Stimulated activated CD4-positive, alpha-beta T cell treated with anti-CD3 and anti-CD28 coated beads, TNF-alpha, amount 100 ng/mL, for 4 hours (primary cell): Measurements from ENCODE around the gene JOSD2.

Experiments used
- DNase-seq, 3 experiments: peaks; one replicate each; pipeline ENCODE4 v3.0.0-alpha.2; 2020; ENCODE audit warnings: low read depth in 3 of 3

JOSD2 gene

GRCh38 chr19:50514346-50515167 is 3.6 kb upstream of the JOSD2 start:
- no peak for DNase-seq

DNA sequence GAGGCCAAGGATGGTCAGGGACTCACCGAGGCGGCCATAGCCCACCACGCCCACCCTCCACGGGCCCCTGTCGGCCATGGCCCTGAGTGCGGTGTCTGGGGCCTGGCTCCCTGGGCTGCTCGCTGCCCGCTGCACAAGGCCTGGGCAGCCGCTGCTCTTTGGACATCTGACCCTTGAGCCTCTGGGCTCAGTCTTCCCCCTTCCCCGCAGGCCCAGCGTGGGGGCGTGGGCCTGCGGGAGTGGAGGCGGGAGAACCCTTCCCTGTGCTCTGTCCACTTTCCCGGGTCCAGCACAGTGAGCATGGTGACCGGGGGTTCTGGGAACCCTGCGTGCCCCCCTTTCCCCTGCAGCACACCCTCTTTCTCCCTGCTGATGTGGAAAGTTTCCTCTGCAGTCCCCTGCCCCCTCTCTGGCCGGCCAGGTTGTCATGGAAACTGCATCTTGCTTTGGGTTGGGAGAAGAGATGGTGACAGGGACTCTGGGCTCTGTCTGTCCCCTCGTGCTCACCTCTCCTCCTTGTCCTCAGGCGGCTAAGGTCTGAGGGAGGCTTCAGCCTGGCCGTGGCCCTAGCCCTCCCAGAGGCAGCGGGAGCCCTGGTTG is 2.9 kb upstream of the JOSD2 start, which contains the start of gene ASPDH:
Gene ASPDH, minus strand, starts transcription at position 168 of the 600 bp plus-strand sequence. Its CDS starts 90 bp downstream, at position 78.
- no peak for DNase-seq

- no peak for DNase-seq
Measured at GRCh38 chr19:50512999-50513745, 2.2 kb upstream of the JOSD2 start.

DNA sequence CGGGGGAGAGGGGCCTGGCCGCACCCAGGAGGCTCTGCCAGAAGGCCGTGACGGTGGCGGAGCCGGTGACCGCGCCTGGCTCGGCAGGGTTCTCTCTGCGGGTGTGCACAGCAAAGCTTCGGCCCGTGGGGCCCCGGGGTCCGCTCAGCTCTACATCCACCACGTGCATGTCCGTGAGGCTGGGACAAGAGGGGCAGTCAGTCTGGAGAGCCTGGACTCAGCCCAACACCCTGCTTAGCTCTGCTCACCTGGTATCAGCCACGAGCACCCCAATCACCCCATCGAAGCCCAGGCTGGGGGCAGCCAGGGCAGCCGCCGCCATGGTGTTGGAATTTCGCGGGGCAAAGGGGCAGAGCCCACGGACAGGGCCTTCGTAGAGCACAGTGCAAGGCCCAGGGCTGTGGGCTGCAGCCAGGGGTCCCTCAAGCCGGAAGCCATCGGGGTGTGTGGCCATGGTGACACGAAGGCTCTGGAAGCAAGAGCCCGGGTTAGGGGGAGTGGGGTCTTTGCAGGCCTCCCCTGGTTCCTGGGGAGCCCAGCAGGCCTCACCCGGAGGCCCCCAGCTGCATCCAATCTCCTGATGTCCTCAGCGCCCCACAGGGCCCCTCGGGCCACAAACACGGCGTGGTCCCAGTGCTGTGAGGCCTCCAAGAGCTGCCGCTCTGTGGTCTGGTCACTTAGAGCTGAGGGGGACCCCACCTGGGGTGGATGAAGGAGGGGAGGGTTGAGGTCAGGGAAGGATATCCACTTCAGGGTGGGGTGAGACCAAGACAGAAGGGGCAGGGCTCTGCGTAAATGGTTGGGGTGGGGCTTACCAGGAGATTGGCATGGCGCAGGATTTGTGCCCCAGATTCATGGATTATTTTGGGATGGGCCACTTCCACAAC is 1.4 kb upstream of the JOSD2 start:
- DNase-seq: no peak

- no peak for DNase-seq
Measured at GRCh38 chr19:50510700-50511068, 307 bp downstream of the JOSD2 start.

DNA sequence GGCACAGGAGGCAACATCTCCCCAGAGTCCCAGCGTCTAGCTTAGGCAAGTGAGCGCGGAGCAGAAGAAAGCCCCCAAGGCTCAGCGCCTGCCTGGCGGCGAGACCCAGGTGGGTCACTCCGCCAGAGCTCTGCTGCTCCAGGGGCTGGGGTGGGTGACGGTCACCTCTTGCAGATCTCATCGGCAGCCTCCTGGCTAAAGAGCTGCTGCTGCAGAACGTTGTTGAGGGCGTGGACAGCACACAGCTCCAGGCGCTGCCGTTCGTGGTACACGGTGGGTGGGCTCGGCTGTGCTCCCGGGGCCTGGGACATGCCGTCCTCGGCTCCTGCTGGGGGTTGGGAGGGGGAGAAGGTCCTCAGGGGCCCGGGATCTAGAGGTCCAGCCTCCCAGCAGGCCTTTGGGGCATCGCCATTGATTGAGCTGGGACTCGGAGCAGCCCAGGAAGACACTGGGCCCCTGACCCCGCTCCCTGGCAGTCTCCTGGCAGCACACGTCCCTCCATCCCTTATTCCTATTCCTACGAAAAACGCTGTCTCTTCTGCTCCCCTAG is 795 bp downstream of the JOSD2 start:
- no peak for DNase-seq

GRCh38 chr19:50509366-50509765 is 1.6 kb downstream of the JOSD2 start:
- no peak for DNase-seq

DNA sequence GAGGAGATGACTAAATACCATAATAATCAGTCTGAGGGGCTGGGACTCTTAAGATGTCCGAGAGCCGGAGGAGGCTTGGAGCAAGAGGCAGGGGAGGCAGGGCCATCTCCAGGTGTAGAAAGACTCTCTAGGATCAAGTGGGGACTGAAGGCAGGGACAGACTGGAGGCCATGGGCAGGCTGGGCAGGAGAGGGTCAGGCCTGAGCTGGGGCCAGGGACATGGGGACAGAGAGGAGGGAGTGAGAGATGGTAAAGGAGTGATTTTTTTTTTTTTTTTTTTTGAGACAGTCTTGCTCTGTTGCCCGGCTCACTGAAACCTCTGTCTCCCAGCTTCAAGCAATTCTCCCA is 2.2 kb downstream of the JOSD2 start:
- DNase-seq: no peak

DNA sequence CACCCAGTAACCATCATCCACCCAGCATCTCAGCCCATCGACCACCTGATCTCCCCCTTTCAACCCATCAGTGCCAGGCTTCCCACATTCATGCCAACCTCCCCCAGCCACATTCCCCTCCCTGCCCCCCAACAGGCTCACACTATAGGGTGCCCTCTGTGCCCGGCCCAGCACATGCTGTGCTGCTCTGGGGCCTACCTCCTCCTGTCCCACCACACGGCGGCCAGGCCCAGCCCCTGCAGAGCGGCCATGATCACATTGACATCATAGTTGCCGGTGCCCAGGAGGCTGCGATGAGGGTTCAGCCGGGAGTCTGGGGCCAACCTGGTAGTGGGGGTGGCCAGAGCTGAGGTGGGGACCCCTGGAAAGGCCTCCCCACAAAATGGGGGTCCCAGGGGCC is 3.6 kb downstream of the JOSD2 start:
- no peak for DNase-seq

- no peak for DNase-seq
Measured at GRCh38 chr19:50506700-50507099, 4.3 kb downstream of the JOSD2 start.

- no peak for DNase-seq
Measured at GRCh38 chr19:50505856-50506611, 5.0 kb downstream of the JOSD2 start.

DNA sequence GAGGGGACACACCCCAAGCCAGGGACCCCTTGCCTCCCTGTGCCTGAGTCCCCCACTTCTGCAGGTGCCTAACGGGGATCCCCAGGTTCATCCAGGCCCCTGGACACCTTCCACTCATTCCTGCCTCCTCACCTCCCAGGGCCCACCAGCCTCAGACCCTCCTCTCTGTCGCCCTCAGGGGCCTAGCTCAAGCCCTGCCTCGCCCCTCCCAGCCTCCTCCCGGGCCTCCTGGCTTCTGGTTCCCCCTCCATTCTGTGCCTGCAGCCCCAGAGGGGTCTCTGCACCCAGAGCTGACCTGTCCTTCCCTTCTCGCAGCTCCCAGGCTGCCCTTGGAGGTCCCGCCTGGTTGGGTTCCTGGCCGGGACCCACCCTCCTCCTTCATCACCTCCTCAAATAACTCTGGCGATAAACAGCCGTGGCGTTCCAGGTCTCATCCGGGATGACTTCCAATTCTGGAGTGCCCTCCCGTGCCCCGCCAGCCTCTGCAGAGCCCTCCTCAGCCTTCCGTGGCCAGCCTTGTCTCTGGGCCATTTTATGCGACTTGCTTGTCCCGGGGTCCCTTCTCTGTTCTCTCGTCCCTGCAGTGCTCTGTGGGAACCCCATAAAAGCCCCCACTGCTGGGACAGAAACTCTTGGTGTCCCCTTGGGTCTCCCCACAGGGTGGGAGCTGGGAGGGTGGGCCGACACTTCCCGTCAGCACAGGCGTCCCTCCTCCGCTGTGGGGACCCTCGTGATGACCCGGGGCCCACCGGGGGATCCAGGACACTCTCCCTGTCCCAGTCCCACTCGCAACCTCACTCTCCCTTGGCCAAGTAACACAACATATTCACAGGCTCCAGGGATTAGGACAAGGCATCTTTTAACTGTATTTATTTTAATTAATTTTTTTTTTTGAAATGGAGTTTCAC is 9.2 kb downstream of the JOSD2 start:
- DNase-seq: no peak

GRCh38 chr19:50501186-50501567 is 9.8 kb downstream of the JOSD2 start:
- DNase-seq: no peak

GRCh38 chr19:50500753-50501151 is 10.2 kb downstream of the JOSD2 start:
- DNase-seq: no peak

DNA sequence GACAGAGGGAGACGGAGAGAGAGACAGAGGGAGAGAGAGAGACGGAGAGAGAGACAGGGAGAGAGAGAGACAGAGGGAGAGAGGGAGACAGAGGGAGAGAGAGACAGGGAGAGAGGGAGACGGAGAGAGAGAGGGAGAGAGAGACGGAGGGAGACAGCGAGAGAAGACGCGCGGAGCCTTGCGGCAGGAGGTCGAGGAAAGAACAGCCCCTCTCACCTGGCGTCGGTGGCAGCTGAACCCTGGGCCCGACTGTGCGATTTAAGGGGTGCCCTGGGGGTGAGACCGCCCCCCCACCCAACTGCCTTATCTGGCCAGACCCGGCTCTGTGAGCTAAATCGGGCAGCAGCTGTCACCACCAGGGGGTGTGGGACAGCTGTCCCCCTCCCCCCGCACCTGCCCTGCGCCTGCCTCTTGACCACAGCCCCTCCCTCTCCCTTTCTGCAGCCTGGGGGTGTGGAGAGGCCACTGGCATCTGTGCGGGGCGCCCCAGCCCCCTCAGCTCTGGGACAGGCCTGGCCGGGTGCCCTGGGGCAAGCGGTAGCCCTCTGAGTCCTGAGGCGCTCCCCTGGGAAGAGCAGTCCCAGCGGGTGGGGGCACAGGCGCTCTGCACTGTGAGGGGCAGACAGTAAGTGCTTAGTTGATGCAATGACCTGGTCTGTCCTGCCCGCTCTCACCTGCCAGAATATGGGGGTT is 10.8 kb downstream of the JOSD2 start:
- no peak for DNase-seq

DNA sequence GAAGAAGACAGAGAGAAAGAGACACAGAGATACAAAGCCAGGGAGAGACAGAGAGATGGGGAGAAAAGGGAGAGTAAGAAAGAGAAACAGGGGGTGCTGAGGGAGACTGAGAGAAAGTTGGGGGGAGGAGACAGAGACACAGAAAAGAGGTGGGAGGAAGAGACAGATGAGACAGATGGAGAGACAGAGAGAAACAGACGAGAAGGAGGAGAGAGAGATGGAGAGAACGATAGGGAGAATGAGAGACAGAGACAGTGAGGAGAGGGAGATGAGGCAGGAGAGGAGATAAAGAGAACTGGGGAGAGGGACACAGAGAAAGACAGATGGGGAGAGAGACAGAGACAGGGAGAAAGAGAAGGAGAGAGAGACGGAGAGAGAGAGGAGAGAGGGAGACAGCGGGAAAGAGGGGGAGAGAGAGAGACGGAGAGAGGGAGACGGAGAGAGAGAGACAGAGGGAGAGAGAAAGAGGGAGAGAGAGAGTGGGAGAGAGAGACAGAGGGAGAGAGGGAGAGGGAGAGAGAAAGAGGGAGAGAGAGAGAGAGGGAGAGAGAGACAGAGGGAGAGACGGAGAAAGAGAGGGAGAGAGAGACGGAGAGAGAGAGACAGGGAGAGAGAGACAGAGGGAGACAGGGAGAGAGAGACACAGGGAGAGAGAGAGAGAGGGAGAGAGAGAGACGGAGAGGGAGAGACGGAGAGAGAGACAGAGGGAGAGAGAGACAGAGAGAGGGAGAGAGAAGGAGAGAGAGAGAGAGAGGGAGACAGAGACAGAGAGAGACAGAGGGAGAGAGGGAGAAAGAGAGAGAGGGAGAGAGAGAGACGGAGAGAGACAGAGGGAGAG is 12.6 kb downstream of the JOSD2 start:
- no peak for DNase-seq

- DNase-seq: no peak
Measured at GRCh38 chr19:50497022-50497405, 14.0 kb downstream of the JOSD2 start.
